Trophoblast cell (in vitro differentiated cells and primary cell): ENCODE data around the gene CUX1.

Experiments used
- DNase-seq, 2 donors: peaks; one replicate each; pipeline ENCODE4 v3.0.0-alpha.2; 2016
- H2AFZ ChIP-seq: 2 replicates; pipeline ENCODE4 v1.6.1; 2013; ENCODE audit warnings: low read length, moderate library complexity, mild to moderate bottlenecking; ENCODE audit not compliant: insufficient read depth, poor library complexity
- H2AK5ac ChIP-seq: 2 replicates; pipeline ENCODE4 v1.6.1; 2013; ENCODE audit warnings: mild to moderate bottlenecking, low read length
- H2BK120ac ChIP-seq: 2 replicates; pipeline ENCODE4 v1.6.1; 2013; ENCODE audit warnings: low read length, mild to moderate bottlenecking, moderate library complexity; ENCODE audit not compliant: insufficient read depth, poor library complexity
- H2BK12ac ChIP-seq: 2 replicates; pipeline ENCODE4 v1.6.1; 2013; ENCODE audit warnings: mild to moderate bottlenecking, low read length, moderate library complexity
- H2BK5ac ChIP-seq: 2 replicates; pipeline ENCODE4 v1.6.1; 2013; ENCODE audit warnings: low read length, low read depth, moderate library complexity, mild to moderate bottlenecking; ENCODE audit not compliant: poor library complexity
- H3K14ac ChIP-seq: 2 replicates; pipeline ENCODE4 v1.6.1; 2013; ENCODE audit warnings: mild to moderate bottlenecking, low read length
- H3K18ac ChIP-seq: 2 replicates; pipeline ENCODE4 v1.6.1; 2013; ENCODE audit warnings: mild to moderate bottlenecking, low read length
- H3K23ac ChIP-seq: 2 replicates; pipeline ENCODE4 v1.6.1; 2013; ENCODE audit warnings: low read length
- H3K27ac ChIP-seq: 2 replicates; pipeline ENCODE4 v1.5.1; 2013; ENCODE audit warnings: low read depth, mild to moderate bottlenecking, inconsistent platforms, low read length, moderate library complexity
- H3K27me3 ChIP-seq: 2 replicates; pipeline ENCODE4 v1.6.1; 2013; ENCODE audit warnings: inconsistent platforms, mild to moderate bottlenecking, low read length, moderate library complexity; ENCODE audit not compliant: insufficient read depth
- H3K36me3 ChIP-seq, 2 experiments: 1 replicate in 1 of 2; 2 replicates in 1 of 2; pipeline ENCODE4 v1.6.1; 2013; ENCODE audit warnings: low read length in 2 of 2, mild to moderate bottlenecking in 2 of 2, moderate library complexity in 1 of 2; ENCODE audit not compliant: insufficient read depth in 2 of 2, control insufficient read depth in 1 of 2
- H3K4ac ChIP-seq: 2 replicates; pipeline ENCODE4 v1.6.1; 2013; ENCODE audit warnings: low read depth, mild to moderate bottlenecking, low read length, moderate library complexity
- H3K4me1 ChIP-seq, 2 experiments: 1 replicate in 1 of 2; 2 replicates in 1 of 2; pipeline ENCODE4 v1.6.1; 2013; ENCODE audit warnings: low read length in 2 of 2, mild to moderate bottlenecking in 2 of 2, moderate library complexity in 1 of 2; ENCODE audit not compliant: insufficient read depth in 2 of 2, control insufficient read depth in 1 of 2
- H3K4me2 ChIP-seq: 2 replicates; pipeline ENCODE4 v1.6.1; 2013; ENCODE audit warnings: inconsistent platforms, mild to moderate bottlenecking, low read length, moderate library complexity
- H3K4me3 ChIP-seq: 2 replicates; pipeline ENCODE4 v1.5.1; 2013; ENCODE audit warnings: mild to moderate bottlenecking, low read depth, low read length, inconsistent platforms
- H3K79me1 ChIP-seq: one replicate; pipeline ENCODE4 v1.6.1; 2013; ENCODE audit warnings: low read length
- H3K79me2 ChIP-seq: 2 replicates; pipeline ENCODE4 v1.6.1; 2013; ENCODE audit warnings: low read length, mild to moderate bottlenecking; ENCODE audit not compliant: control insufficient read depth, insufficient read depth, poor library complexity
- H3K9ac ChIP-seq: 2 replicates; pipeline ENCODE4 v1.6.1; 2013; ENCODE audit warnings: mild to moderate bottlenecking, low read length
- H3K9me3 ChIP-seq: 2 replicates; pipeline ENCODE4 v1.6.1; 2013; ENCODE audit warnings: low read depth, mild to moderate bottlenecking, control low read depth, inconsistent platforms, low read length; ENCODE audit not compliant: insufficient read depth
- H4K12ac ChIP-seq: 2 replicates; pipeline ENCODE4 v1.6.1; 2013; ENCODE audit warnings: low read depth, mild to moderate bottlenecking, low read length, moderate library complexity
- H4K8ac ChIP-seq: 2 replicates; pipeline ENCODE4 v1.6.1; 2013; ENCODE audit warnings: low read depth, mild to moderate bottlenecking, low read length, moderate library complexity
- H4K91ac ChIP-seq: one replicate; pipeline ENCODE4 v1.6.1; 2013; ENCODE audit warnings: low read depth, mild to moderate bottlenecking, low read length, moderate library complexity
- WGBS: extraction: QIAGEN DNeasy Blood & Tissue Kit; methylation state at CpG from one replicate; pipeline ENCODE4 v1.1.7; 2013; ENCODE audit warnings: missing lambda C conversion rate; ENCODE audit not compliant: insufficient read length, insufficient coverage; ENCODE audit errors: extremely low coverage; 5-methylcytosine and 5-hydroxymethylcytosine counted together

CUX1 gene

GRCh38 chr7:102273749-102274712, 456.6 kb downstream of the CUX1 start:
- peaks cover 2% of the 10 kb centered on the region for H3K9me3 ChIP-seq
- H2BK5ac ChIP-seq, result no peak overlapping the region
- no CpG with 5 or more reads among the region's 23 CpGs for WGBS
- no peak overlapping the region for H4K12ac ChIP-seq
- peak overlapping the region; percentile 65 for H2AK5ac ChIP-seq
- peak overlapping the region; percentile 48 for H4K91ac ChIP-seq
- no peak overlapping the region for H3K9ac ChIP-seq
- H3K4me3 ChIP-seq, result no peak overlapping the region
- H2BK12ac ChIP-seq, result peak overlapping the region; percentile 34
- no peaks in the 10 kb centered on the region for H3K79me2 ChIP-seq
- no peak overlapping the region for H2AFZ ChIP-seq
- H3K36me3 ChIP-seq, result no peaks in the 10 kb centered on the region
- no peak overlapping the region for H3K23ac ChIP-seq
- H3K4me2 ChIP-seq, result peak overlapping the region; percentile 13
- peak overlapping the region; percentile 6 for H2BK120ac ChIP-seq
- H4K8ac ChIP-seq, result no peak overlapping the region
- no peak overlapping the region for H3K14ac ChIP-seq
- no peak overlapping the region for H3K27ac ChIP-seq
- no peak overlapping the region for H3K4ac ChIP-seq
- peak overlapping the region; percentile 7 for H3K18ac ChIP-seq
- peak in 1 of 2 donors; percentile 55 for DNase-seq
- peaks cover 2% of the 10 kb centered on the region for H3K79me1 ChIP-seq
- no peaks in the 10 kb centered on the region for H3K27me3 ChIP-seq
- peaks cover 9 to 11% of the 10 kb centered on the region in 2 experiments for H3K4me1 ChIP-seq

- Histone ChIP-seq H2BK5ac (no peak overlapping the region), H3K9ac (no peak overlapping the region), H3K9me3 (peaks cover 2% of the 10 kb centered on the region), H3K79me2 (no peaks in the 10 kb centered on the region), H2AK5ac (peak overlapping the region; percentile 5), H3K36me3 (no peaks in the 10 kb centered on the region), H3K4me2 (no peak overlapping the region), H4K8ac (no peak overlapping the region), H3K4me1 (peaks cover 9 to 11% of the 10 kb centered on the region in 2 experiments), H3K23ac (no peak overlapping the region), H4K12ac (no peak overlapping the region), H3K4ac (no peak overlapping the region), H3K27ac (no peak overlapping the region), H3K14ac (no peak overlapping the region), H3K79me1 (peaks cover 2% of the 10 kb centered on the region), H3K4me3 (no peak overlapping the region), H4K91ac (peak overlapping the region; percentile 48), H2BK12ac (no peak overlapping the region), H3K27me3 (no peaks in the 10 kb centered on the region), H2AFZ (no peak overlapping the region), H2BK120ac (no peak overlapping the region), H3K18ac (no peak overlapping the region)
- WGBS, result no CpG with 5 or more reads among the region's 10 CpGs
- no peak for DNase-seq
Observed at GRCh38 chr7:102275123-102275703, 457.8 kb downstream of the CUX1 start.

- no peak overlapping the region for H3K18ac ChIP-seq
- no peak overlapping the region for H2BK120ac ChIP-seq
- H3K4me1 ChIP-seq, result peaks cover 9 to 10% of the 10 kb centered on the region in 2 experiments
- H3K14ac ChIP-seq, result no peak overlapping the region
- H3K4me3 ChIP-seq, result no peak overlapping the region
- H3K27me3 ChIP-seq, result no peaks in the 10 kb centered on the region
- H3K9ac ChIP-seq, result no peak overlapping the region
- H2BK5ac ChIP-seq, result no peak overlapping the region
- no peak overlapping the region for H2AFZ ChIP-seq
- no peak overlapping the region for H4K91ac ChIP-seq
- no peak overlapping the region for H4K12ac ChIP-seq
- no peak overlapping the region for H3K4me2 ChIP-seq
- no peak for DNase-seq
- peaks cover 2% of the 10 kb centered on the region for H3K9me3 ChIP-seq
- no peak overlapping the region for H3K27ac ChIP-seq
- no CpG with 5 or more reads among the region's 10 CpGs for WGBS
- no peak overlapping the region for H2BK12ac ChIP-seq
- H3K36me3 ChIP-seq, result no peaks in the 10 kb centered on the region
- H3K79me1 ChIP-seq, result peaks cover 2% of the 10 kb centered on the region
- H4K8ac ChIP-seq, result no peak overlapping the region
- no peaks in the 10 kb centered on the region for H3K79me2 ChIP-seq
- H3K4ac ChIP-seq, result no peak overlapping the region
- H2AK5ac ChIP-seq, result no peak overlapping the region
- H3K23ac ChIP-seq, result no peak overlapping the region
Observed at GRCh38 chr7:102277901-102278300, 460.5 kb downstream of the CUX1 start.

GRCh38 chr7:102279537-102280400, 462.3 kb downstream of the CUX1 start:
- Histone ChIP-seq H3K9ac (no peak overlapping the region), H3K4me2 (no peak overlapping the region), H3K36me3 (no peaks in the 10 kb centered on the region), H3K79me2 (no peaks in the 10 kb centered on the region), H3K4ac (no peak overlapping the region), H3K27ac (no peak overlapping the region), H2BK5ac (no peak overlapping the region), H3K79me1 (no peaks in the 10 kb centered on the region), H2AK5ac (peak overlapping the region; percentile 54), H4K8ac (no peak overlapping the region), H2AFZ (no peak overlapping the region), H3K4me3 (no peak overlapping the region), H3K23ac (no peak overlapping the region), H3K9me3 (peaks cover 2% of the 10 kb centered on the region), H2BK120ac (no peak overlapping the region), H3K4me1 (peaks cover 0 to under 1% of the 10 kb centered on the region in 2 experiments), H3K14ac (no peak overlapping the region), H2BK12ac (peak overlapping the region; percentile 72), H3K27me3 (no peaks in the 10 kb centered on the region), H4K91ac (no peak overlapping the region), H3K18ac (peak overlapping the region; percentile 21), H4K12ac (no peak overlapping the region)
- WGBS, result no CpG with 5 or more reads among the region's 23 CpGs
- DNase-seq, result peak; percentile 32 to 63
